GM12801 (cell line): Measurements from ENCODE around the gene ARMC8.

Source experiments
- TF ChIP-seq, protein P1 (sequence below): IDR thresholded peaks from one replicate; pipeline ENCODE4 v1.5.1; 2011; ENCODE audit warnings: control low read depth; ENCODE audit not compliant: insufficient read length; ENCODE audit errors: extremely low read depth

The ARMC8 gene

DNA sequence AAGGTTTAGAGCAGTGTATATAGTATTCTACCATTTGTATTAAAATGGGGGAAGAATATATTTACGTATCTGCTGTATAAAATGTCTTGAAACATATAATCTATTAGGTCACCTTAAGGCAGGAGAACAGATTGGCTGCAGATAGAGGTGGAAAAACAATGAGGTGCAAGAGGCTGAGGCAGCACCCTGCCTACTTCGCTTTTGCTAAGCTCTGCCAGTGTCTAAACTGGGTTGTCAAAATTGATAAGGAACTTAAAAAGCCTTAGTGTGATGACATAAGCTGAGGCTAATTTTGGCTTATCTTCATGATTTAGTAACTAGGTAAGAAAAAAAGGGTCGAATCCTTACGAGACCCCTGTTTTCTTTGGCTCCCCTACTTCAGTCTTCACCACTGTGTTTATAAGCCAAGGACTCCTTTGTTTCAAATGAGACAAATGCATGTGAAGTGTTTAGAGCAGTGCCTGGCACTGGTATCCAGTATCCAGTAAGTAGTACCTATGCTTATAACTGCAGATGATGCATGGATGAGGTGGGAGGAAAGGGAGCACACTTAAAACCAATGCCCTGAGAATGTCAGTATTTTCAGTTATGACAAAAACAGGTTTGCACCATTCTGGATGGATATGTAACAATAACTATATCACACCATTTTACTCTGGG lies 45.7 kb downstream of the ARMC8 start:
- TF ChIP-seq, protein P1, sequence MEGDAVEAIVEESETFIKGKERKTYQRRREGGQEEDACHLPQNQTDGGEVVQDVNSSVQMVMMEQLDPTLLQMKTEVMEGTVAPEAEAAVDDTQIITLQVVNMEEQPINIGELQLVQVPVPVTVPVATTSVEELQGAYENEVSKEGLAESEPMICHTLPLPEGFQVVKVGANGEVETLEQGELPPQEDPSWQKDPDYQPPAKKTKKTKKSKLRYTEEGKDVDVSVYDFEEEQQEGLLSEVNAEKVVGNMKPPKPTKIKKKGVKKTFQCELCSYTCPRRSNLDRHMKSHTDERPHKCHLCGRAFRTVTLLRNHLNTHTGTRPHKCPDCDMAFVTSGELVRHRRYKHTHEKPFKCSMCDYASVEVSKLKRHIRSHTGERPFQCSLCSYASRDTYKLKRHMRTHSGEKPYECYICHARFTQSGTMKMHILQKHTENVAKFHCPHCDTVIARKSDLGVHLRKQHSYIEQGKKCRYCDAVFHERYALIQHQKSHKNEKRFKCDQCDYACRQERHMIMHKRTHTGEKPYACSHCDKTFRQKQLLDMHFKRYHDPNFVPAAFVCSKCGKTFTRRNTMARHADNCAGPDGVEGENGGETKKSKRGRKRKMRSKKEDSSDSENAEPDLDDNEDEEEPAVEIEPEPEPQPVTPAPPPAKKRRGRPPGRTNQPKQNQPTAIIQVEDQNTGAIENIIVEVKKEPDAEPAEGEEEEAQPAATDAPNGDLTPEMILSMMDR: no peak

DNA sequence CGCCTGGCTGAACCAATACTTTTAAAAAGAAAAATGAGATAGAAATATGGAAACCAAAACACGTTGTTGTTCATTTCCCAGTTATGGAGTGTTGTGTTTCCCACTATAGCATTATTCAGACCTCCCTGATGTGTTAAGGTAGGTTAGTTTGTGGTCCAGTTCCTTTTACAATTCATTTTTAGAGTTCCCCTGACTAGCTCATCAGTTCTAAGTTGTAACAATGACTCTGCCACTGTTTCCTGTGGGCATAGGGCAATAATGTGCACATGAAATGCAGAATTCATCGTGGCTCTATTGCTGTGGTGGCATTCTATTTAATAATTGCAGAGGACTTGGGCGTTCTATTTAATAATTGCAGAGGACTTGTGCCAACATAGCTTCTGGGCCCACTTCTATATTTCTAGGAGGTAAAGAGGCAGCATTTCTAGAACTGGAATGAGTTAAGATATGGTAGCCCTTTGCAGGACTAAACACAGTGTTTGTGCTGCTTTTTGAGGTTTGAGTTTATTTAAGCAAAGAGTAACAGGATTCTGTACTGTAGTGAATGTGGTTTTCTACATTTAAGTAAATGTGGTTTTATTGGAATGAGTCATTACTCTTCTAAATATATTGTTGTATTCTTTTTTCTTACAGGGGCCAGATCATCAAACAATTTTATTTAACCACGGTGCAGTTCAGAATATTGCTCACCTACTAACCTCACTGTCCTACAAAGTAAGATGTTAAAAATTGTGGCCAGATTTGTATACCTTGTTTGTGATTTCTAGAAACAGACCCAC lies 47.5 kb downstream of the ARMC8 start:
- TF ChIP-seq, protein P1: no peak

- TF ChIP-seq, protein P1: no peak
These were observed 51.6 kb downstream of the ARMC8 start for GRCh38 chr3:138238711-138239110.

DNA sequence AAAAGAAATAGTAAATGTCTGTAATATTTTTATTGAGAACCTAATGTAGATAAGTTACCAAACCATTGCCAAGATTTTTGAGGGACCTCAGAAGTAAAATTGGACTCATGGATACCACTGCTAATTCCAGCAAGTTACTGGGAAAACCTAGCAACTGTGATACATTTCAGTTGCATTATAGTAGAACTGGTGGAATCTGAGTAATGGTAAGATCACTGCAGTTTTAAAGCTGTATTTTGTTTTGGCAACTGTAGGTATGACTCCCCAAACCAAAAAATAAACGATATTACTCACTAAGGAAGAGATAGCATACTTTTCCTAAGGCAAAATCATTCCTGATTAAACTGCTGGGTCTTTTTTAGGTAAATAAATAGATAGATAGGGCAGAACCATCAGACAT lies 54.0 kb downstream of the ARMC8 start:
- TF ChIP-seq, protein P1: no peak

GRCh38 chr3:138241676-138242075 lies 54.6 kb downstream of the ARMC8 start:
- TF ChIP-seq, protein P1: no peak

- TF ChIP-seq, protein P1: no peak
These were observed 55.4 kb downstream of the ARMC8 start for GRCh38 chr3:138242466-138242865.

DNA sequence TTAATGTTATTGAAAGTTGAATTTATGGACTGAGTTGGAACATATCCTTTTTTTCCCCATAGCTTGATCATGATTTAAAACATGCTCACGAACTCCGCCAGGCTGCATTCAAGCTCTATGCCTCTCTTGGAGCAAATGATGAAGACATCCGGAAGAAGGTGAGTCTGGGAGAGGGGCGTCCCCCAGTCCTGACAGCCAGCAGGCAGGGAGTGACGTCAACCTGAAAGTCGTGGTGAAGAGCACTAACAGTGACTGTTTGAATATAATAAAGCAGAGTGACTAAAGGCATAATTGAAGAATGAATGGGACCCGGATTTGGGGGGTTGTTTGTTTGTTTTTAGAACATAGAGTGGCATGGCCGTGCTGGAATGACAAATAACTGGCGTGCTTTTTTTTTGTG lies 57.9 kb downstream of the ARMC8 start:
- TF ChIP-seq, protein P1: no peak
